Astrocyte of the cerebellum (primary cell): ENCODE measurements around the gene CHD5.

ENCODE experiments used
- DNase-seq: peaks from one replicate; pipeline ENCODE4 v3.0.0-alpha.2; 2011; ENCODE audit warnings: low read depth
- H3K4me3 ChIP-seq: 2 replicates; pipeline ENCODE4 v1.5.1; 2011; ENCODE audit warnings: mild to moderate bottlenecking, low read depth, low read length, moderate library complexity
- in situ Hi-C: cut with HindIII; loops from 2 replicates; pipeline ENCODE4 v1.10.0; 2017; ENCODE audit warnings: low sequenced_read_pairs
- TF ChIP-seq, protein P1 (sequence below): IDR thresholded peaks from 2 replicates; pipeline ENCODE4 v1.5.1; 2012; ENCODE audit warnings: low read length, low read depth, moderate library complexity, mild to moderate bottlenecking; ENCODE audit errors: missing control alignments

The CHD5 gene

DNA sequence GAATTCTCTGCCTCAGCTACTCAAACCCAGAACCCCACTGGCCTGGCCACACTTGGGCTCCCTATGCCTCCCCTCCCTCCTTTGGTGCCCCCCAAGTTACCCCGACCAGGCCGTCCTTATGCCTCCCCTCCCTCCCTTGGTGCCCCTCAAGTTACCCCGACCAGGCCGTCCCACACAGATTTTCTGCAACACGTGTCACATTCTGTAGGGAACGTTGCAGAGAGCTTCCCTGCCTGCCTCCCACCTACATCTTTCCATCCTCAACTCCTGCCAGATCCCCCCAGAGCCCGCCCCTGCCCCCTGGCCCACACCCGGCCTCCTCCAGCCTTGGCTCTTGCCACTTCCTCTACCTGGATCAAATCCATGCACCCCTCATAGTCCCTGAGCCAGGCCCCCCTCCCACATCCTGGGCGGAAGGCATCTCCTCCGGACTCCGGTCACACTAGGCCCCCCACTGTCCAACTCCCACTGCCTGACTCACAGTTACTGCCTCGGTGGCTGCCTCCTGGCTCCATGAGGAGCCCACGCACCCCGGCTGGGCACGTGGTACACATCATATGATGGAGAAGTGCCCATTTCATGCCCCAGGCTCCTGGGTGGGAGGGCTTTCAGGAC lies 93.3 kb downstream of the CHD5 start:
- in situ Hi-C loops, result no loop called here
- DNase-seq, result no peak
- TF ChIP-seq, protein P1, sequence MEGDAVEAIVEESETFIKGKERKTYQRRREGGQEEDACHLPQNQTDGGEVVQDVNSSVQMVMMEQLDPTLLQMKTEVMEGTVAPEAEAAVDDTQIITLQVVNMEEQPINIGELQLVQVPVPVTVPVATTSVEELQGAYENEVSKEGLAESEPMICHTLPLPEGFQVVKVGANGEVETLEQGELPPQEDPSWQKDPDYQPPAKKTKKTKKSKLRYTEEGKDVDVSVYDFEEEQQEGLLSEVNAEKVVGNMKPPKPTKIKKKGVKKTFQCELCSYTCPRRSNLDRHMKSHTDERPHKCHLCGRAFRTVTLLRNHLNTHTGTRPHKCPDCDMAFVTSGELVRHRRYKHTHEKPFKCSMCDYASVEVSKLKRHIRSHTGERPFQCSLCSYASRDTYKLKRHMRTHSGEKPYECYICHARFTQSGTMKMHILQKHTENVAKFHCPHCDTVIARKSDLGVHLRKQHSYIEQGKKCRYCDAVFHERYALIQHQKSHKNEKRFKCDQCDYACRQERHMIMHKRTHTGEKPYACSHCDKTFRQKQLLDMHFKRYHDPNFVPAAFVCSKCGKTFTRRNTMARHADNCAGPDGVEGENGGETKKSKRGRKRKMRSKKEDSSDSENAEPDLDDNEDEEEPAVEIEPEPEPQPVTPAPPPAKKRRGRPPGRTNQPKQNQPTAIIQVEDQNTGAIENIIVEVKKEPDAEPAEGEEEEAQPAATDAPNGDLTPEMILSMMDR, result no peak

DNA sequence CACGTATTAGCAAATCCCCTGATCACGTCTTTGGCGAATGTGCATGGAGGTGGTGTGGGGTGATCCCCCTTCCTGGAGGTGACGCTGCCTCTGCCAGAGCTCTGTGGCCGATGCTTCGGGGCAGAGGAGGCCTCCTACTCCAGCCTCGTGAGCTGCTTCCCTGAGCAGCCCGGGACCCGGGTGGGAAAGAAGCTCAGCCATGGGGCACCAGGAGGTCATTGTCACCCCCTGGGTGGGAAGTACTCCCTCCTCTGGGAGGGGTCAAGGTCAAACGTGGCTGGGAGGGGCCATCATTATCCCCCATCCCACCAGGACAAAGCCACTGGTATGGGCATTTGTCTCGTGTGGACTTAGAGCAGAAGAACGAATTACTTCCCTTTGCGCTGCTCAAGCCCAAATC lies 93.8 kb downstream of the CHD5 start:
- H3K4me3 ChIP-seq, result no peak overlapping the region
- in situ Hi-C loops, result no loop called here
- no peak for DNase-seq
- TF ChIP-seq, protein P1, result no peak

More for the DNA sequence above, 93.3 kb downstream of the CHD5 start:
- no peak overlapping the region for H3K4me3 ChIP-seq

DNA sequence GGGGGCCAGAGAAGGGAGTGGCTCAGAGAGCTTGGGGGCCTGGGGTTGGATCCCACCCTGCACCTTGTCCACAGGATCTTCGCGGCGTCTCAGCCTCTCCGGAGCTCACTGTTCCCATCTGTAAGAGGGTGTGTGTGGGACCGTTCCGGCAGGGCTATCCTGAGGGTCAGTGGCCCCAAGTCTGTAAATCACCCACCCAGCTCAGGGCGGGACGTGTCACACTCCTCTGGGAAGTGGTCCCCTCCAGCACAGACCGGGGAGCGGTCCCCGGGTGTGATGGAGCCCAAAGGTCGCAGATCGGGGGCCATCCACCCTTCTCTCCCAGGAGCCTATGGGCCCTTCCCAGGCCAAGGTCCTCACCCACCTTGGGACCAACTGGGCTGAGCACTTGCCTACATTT lies 94.5 kb downstream of the CHD5 start:
- H3K4me3 ChIP-seq, result no peak overlapping the region
- TF ChIP-seq, protein P1, result no peak
- no peak for DNase-seq
- in situ Hi-C loops, result no loop called here

DNA sequence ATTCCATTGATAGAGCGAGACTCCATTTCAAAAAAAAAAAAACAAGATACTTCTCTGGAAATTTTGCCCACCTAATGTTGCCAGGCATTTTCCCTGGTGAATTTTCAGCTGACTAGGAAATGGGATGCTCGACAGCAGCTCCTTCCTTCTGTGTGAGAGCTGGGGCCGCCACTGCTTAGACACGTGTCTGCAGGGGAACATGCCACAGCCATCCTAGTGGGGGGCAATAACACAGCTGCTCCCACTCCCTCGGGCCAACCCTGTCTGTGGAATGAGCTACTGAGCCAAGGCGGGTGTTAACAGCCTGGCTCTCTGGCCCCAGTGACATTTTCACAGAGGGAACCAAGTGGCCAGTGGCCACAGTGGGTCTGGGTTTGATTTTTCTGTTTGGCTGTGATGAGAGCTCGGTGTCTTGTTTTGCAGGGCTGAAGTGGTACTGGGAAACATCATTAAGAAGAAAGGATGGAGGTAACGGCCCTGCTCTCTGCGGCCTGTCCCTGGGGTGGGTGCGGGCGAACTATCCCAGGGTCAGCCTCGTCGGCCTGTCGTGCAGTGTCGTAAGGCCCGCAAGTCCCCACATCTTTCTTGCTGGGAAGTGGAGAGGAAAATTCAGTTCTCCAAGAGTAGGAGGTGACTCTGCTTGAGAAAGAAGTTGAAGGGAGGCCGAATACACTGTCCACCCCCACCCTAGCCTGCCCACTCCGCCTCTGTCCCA lies 95.2 kb downstream of the CHD5 start:
- DNase-seq, result no peak
- TF ChIP-seq, protein P1, result no peak
- no peak overlapping the region for H3K4me3 ChIP-seq
- in situ Hi-C loops, result no loop called here

DNA sequence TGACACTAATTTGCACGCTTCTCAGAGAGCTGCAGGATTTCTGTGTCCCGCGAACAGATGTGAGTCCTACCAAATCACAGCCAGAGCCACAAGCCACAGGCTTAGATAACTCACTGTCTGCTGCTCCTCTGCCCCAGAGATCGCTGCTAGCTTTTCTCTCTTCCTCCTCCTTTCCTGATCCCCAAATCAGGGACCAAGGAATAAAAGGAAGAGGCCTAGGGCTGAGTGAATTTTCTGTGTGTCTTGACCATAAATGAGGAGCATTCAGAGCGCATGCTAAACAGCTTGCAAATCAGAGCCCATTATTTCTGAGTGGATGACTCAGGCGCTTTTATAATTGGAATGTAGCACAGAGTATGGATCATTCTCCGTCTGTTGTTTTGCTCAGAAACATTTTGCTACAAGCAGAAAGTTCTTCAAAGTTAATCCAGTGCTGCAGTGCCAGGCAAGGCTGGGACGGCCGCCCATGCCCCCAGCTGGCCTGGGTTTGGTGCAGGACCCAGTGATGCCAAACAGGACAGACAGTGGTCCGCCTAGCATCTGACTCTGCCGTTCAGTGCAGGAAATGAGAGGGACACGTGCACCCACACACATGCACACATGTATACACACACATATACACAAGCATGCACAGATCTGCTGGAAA lies 96.2 kb downstream of the CHD5 start:
- H3K4me3 ChIP-seq, result no peak overlapping the region
- TF ChIP-seq, protein P1, result no peak
- in situ Hi-C loops, result no loop called here
- peak; percentile 5 for DNase-seq

DNA sequence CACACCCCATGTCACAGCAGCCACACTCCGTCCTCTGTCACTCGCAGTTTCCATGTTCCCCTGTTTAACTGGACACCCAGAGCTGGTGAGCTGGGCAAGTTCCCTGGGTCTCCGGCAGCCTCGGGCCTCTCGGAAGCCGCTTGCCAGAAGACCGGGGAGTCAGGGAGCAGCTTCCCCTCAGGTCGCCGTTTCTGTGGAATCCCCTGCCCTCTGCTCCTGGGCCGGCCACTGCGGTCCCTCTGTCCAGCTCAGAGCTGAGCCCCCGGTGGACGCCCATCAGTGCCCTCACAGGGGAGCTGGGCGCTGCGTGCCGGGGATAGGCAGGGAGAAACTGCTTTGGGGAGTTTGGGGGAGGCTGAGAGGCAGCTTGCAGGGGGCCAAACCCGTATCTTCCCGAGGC lies 96.7 kb downstream of the CHD5 start:
- no peak for DNase-seq
- in situ Hi-C loops, result no loop called here
- TF ChIP-seq, protein P1, result no peak
- no peak overlapping the region for H3K4me3 ChIP-seq
